WERI-Rb-1 (cell line): Measurements from ENCODE around the gene SEC23A.
A peak's percentile ranks its signal among the peaks of the same experiment; 100 is the strongest.

Source experiments
- DNase-seq: peaks from one replicate; pipeline ENCODE4 v3.0.0-alpha.2; 2020
- H3K27ac ChIP-seq: fragments of 250-450 bp; sonication (Bioruptor Pico); 2 replicates; pipeline ENCODE4 v1.5.1; 2020; ENCODE audit warnings: mild to moderate bottlenecking, moderate library complexity
- H3K27me3 ChIP-seq: fragments of 250-450 bp; sonication (Bioruptor Pico); 2 replicates; pipeline ENCODE4 v1.5.1; 2021; ENCODE audit warnings: mild to moderate bottlenecking, low read depth, moderate library complexity; ENCODE audit not compliant: insufficient read depth, severe bottlenecking
- H3K36me3 ChIP-seq: fragments of 250-450 bp; sonication (Bioruptor Pico); 2 replicates; pipeline ENCODE4 v1.5.1; 2020; ENCODE audit warnings: mild to moderate bottlenecking, moderate library complexity
- H3K4me3 ChIP-seq: 2 replicates; pipeline ENCODE4 v1.5.1; 2011; ENCODE audit warnings: low read depth, mild to moderate bottlenecking, control low read depth, low read length
- H3K9me3 ChIP-seq: fragments of 250-450 bp; sonication (Bioruptor Pico); 2 replicates; pipeline ENCODE4 v1.5.1; 2021; ENCODE audit warnings: mild to moderate bottlenecking, moderate library complexity; ENCODE audit not compliant: severe bottlenecking
- CTCF ChIP-seq: IDR thresholded peaks from 2 replicates; pipeline ENCODE4 v1.5.1; 2011; ENCODE audit warnings: low read depth, mild to moderate bottlenecking, control low read depth, inconsistent platforms, low read length

Gene SEC23A

GRCh38 chr14:39035336-39035735, 67.7 kb downstream of the SEC23A start:
- DNase-seq = no peak
- Histone ChIP-seq H3K4me3 (no peak overlapping the region), H3K27ac (no peak overlapping the region), H3K27me3 (no peaks in the 10 kb centered on the region), H3K36me3 (peaks cover 39% of the 10 kb centered on the region), H3K9me3 (no peaks in the 10 kb centered on the region)
- TF ChIP-seq CTCF = no peak

GRCh38 chr14:39034481-39035296, 68.3 kb downstream of the SEC23A start:
- peak; percentile 40; the same call in 1 of the 2 replicates for TF ChIP-seq CTCF
- H3K27ac ChIP-seq = no peak overlapping the region
- no peak for DNase-seq
- peaks cover 36% of the 10 kb centered on the region for H3K36me3 ChIP-seq
- H3K9me3 ChIP-seq = no peaks in the 10 kb centered on the region
- no peaks in the 10 kb centered on the region for H3K27me3 ChIP-seq
- no peak overlapping the region for H3K4me3 ChIP-seq

GRCh38 chr14:39033371-39033770, 69.7 kb downstream of the SEC23A start:
- TF ChIP-seq CTCF = no peak
- Histone ChIP-seq H3K27ac (no peak overlapping the region), H3K9me3 (no peaks in the 10 kb centered on the region), H3K36me3 (peaks cover 26% of the 10 kb centered on the region), H3K4me3 (no peak overlapping the region), H3K27me3 (no peaks in the 10 kb centered on the region)
- DNase-seq = no peak

GRCh38 chr14:39030209-39030608, 72.8 kb downstream of the SEC23A start:
- Histone ChIP-seq H3K27ac (no peak overlapping the region), H3K4me3 (no peak overlapping the region), H3K36me3 (peaks cover 11% of the 10 kb centered on the region)

GRCh38 chr14:39029789-39030188, 73.2 kb downstream of the SEC23A start:
- no peak for DNase-seq
- H3K27ac ChIP-seq = no peak overlapping the region
- H3K27me3 ChIP-seq = no peaks in the 10 kb centered on the region
- H3K9me3 ChIP-seq = no peaks in the 10 kb centered on the region
- H3K4me3 ChIP-seq = no peak overlapping the region
- H3K36me3 ChIP-seq = peaks cover 9% of the 10 kb centered on the region
- TF ChIP-seq CTCF = no peak

More at GRCh38 chr14:39030209-39030608, 72.8 kb downstream of the SEC23A start:
- Histone ChIP-seq H3K9me3 (no peaks in the 10 kb centered on the region), H3K27me3 (no peaks in the 10 kb centered on the region)
- TF ChIP-seq CTCF = no peak
- DNase-seq = no peak
